ENCODE data around the gene ATRAID. TPM values are rescaled to one million over a fixed set of nuclear protein-coding genes. Genes with fewer than 3 reads are reported as not detected.

Gene ATRAID
- total and polyA plus RNA-seq, 10 donors, result 59.2 to 300 (median 102) TPM

GRCh38 chr2:27203741-27204140, 8.1 kb upstream of the ATRAID start:
- Histone ChIP-seq H3K4me3 (no peak overlapping the region), H3K4me1 (no peaks in the 10 kb centered on the region), H3K27ac (no peak overlapping the region), H3K36me3 (peaks cover 0 to 99% (median 84%) of the 10 kb centered on the region in 6 donors), H3K9me3 (no peaks in the 10 kb centered on the region), H3K27me3 (replicated peaks in 1 of 7) (no peaks in the 10 kb centered on the region)
- DNase-seq, result no peak
- intact Hi-C loops (cut with DNase I; ENCODE audit: low total_unique reads), result no loop called here
- TF ChIP-seq, protein P1, sequence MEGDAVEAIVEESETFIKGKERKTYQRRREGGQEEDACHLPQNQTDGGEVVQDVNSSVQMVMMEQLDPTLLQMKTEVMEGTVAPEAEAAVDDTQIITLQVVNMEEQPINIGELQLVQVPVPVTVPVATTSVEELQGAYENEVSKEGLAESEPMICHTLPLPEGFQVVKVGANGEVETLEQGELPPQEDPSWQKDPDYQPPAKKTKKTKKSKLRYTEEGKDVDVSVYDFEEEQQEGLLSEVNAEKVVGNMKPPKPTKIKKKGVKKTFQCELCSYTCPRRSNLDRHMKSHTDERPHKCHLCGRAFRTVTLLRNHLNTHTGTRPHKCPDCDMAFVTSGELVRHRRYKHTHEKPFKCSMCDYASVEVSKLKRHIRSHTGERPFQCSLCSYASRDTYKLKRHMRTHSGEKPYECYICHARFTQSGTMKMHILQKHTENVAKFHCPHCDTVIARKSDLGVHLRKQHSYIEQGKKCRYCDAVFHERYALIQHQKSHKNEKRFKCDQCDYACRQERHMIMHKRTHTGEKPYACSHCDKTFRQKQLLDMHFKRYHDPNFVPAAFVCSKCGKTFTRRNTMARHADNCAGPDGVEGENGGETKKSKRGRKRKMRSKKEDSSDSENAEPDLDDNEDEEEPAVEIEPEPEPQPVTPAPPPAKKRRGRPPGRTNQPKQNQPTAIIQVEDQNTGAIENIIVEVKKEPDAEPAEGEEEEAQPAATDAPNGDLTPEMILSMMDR (IDR thresholded peaks at IDR 0.05 in 8 of 11, conservative IDR thresholded peaks at IDR 0.05 in 3 of 11), result no peak
- no peak for TF ChIP-seq POLR2A (IDR thresholded peaks at IDR 0.05)
- no peak for TF ChIP-seq POLR2AphosphoS5 (IDR thresholded peaks at IDR 0.05)
- WGBS, 5 donors, result 92 to 100% (median 95%) methylated on average over 7 to 9 of the region's 9 CpGs

- TF ChIP-seq, protein P1 (IDR thresholded peaks at IDR 0.05 in 8 of 11, conservative IDR thresholded peaks at IDR 0.05 in 3 of 11), result no peak
- TF ChIP-seq POLR2AphosphoS5 (IDR thresholded peaks at IDR 0.05), result no peak
- TF ChIP-seq POLR2A (IDR thresholded peaks at IDR 0.05), result no peak
- Histone ChIP-seq H3K4me1 (peaks cover 0 to 3% (median 0%) of the 10 kb centered on the region in 6 donors), H3K4me3 (no peak overlapping the region), H3K27ac (no peak overlapping the region), H3K36me3 (peaks cover 0 to 100% (median 83%) of the 10 kb centered on the region in 6 donors), H3K9me3 (no peaks in the 10 kb centered on the region), H3K27me3 (replicated peaks in 1 of 7) (no peaks in the 10 kb centered on the region)
- intact Hi-C loops (cut with DNase I; ENCODE audit: low total_unique reads), result no loop called here
- DNase-seq, result no peak
- WGBS, 5 donors, result 87 to 98% (median 91%) methylated on average over 8 of the region's 8 CpGs
Observed at GRCh38 chr2:27204566-27204965, 7.3 kb upstream of the ATRAID start.

DNA sequence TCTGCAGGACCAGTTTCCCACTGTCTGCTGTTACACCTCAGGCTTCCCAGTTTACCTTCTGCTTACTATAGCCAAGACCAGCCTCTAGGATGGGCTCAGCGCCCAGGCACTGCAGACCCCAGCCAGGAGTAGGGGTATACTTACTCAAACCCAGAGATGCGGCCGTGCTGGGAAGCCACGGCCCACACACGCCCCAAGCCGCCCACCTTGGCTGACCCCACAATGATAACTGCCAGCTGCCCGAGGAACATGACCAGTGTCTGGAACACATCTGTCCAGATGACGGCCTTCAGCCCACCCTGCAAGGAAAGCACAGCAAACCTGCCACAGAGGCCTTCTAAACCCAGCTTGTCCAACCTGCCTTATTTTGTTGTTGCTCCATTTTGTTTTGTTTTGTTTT, 6.6 kb upstream of the ATRAID start:
- 80 to 95% (median 89%) methylated on average over 8 of the region's 8 CpGs for WGBS, 5 donors
- Histone ChIP-seq H3K9me3 (no peaks in the 10 kb centered on the region), H3K36me3 (peaks cover 0 to 98% (median 77%) of the 10 kb centered on the region in 6 donors), H3K4me1 (peaks cover 0 to 9% (median 0%) of the 10 kb centered on the region in 6 donors), H3K27me3 (replicated peaks in 1 of 7) (no peaks in the 10 kb centered on the region), H3K4me3 (no peak overlapping the region), H3K27ac (no peak overlapping the region)
- TF ChIP-seq POLR2AphosphoS5 (IDR thresholded peaks at IDR 0.05), result no peak
- TF ChIP-seq, protein P1 (IDR thresholded peaks at IDR 0.05 in 8 of 11, conservative IDR thresholded peaks at IDR 0.05 in 3 of 11), result no peak
- intact Hi-C loops (cut with DNase I; ENCODE audit: low total_unique reads), result no loop called here
- DNase-seq, result no peak

GRCh38 chr2:27206346-27206745, 5.5 kb upstream of the ATRAID start:
- Histone ChIP-seq H3K36me3 (peaks cover 0 to 86% (median 68%) of the 10 kb centered on the region in 6 donors), H3K27me3 (replicated peaks in 1 of 7) (no peaks in the 10 kb centered on the region), H3K4me1 (peaks cover 0 to 19% (median 7%) of the 10 kb centered on the region in 6 donors), H3K27ac (no peak overlapping the region), H3K9me3 (no peaks in the 10 kb centered on the region), H3K4me3 (no peak overlapping the region)
- WGBS, 5 donors, result 88 to 97% (median 93%) methylated on average over 6 of the region's 6 CpGs
- intact Hi-C loops (cut with DNase I; ENCODE audit: low total_unique reads), result no loop called here
- DNase-seq, result no peak
- TF ChIP-seq, protein P1 (IDR thresholded peaks at IDR 0.05 in 8 of 11, conservative IDR thresholded peaks at IDR 0.05 in 3 of 11), result no peak
- TF ChIP-seq POLR2AphosphoS5 (IDR thresholded peaks at IDR 0.05) (no peak), POLR2A (IDR thresholded peaks at IDR 0.05) (no peak)
